GM10266 (cell line): Measurements from ENCODE around the gene FOXP2.

Experiments used
- DNase-seq: peaks from one replicate; pipeline ENCODE4 v3.0.0; 2012; ENCODE audit errors: extremely low spot score
- TF ChIP-seq, protein P1 (sequence below): IDR thresholded peaks from 2 replicates; pipeline ENCODE4 v1.5.1; 2012; ENCODE audit warnings: mild to moderate bottlenecking, low read depth; ENCODE audit not compliant: control insufficient read depth, insufficient read depth; ENCODE audit errors: missing control alignments

FOXP2 gene

DNA sequence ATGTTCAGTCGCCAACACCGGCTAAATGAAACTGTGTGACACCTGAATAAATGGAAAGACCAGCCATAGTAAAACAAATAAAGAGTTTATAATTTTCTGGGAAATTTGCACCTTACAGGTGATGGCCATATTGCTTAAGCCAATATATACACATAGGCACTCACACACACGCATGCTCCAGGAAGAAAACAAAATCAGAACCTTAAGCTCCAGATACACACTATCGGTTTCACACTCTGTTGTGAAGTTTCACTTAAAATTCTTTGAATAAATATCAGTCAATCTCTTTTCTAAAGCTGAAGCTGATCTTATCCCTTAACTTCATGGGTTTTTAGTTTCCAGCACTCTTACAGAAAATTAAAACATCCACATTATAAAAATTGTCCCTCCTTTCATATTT lies 280.6 kb downstream of the FOXP2 start:
- no peak for DNase-seq
- TF ChIP-seq, protein P1, sequence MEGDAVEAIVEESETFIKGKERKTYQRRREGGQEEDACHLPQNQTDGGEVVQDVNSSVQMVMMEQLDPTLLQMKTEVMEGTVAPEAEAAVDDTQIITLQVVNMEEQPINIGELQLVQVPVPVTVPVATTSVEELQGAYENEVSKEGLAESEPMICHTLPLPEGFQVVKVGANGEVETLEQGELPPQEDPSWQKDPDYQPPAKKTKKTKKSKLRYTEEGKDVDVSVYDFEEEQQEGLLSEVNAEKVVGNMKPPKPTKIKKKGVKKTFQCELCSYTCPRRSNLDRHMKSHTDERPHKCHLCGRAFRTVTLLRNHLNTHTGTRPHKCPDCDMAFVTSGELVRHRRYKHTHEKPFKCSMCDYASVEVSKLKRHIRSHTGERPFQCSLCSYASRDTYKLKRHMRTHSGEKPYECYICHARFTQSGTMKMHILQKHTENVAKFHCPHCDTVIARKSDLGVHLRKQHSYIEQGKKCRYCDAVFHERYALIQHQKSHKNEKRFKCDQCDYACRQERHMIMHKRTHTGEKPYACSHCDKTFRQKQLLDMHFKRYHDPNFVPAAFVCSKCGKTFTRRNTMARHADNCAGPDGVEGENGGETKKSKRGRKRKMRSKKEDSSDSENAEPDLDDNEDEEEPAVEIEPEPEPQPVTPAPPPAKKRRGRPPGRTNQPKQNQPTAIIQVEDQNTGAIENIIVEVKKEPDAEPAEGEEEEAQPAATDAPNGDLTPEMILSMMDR, result no peak

DNA sequence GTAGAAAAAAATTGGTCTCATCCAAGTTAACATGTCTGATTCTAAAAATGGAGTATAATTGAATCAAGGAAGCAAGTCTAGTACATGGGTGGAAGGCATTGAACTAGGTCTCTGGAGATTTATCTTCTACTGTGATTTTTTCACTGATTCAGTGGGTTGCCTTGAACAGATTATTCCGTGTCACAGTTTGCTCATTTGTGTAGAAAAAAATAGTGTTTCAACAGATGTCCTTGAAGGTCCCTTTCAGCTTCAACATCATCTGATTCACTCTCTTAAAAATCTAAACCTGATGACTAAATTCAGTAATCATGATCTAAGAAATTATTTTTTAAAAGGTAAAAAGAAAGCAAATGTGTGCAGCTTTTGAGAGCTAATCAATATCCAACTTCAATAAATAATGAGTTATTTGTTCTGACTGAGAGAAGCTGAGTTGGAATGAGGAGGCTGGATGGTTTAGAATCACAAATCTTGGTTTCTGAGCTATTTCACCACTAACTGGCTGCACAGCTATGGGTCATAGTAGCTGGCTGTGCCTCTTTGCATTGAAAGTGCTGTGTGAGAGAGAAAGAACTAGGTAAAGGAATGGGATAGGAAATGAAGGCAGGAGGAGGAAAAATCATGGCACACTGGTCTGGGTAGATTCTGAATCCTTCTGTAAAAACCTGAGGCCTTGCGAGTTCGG lies 285.8 kb downstream of the FOXP2 start:
- TF ChIP-seq, protein P1, result no peak
- DNase-seq, result no peak

DNA sequence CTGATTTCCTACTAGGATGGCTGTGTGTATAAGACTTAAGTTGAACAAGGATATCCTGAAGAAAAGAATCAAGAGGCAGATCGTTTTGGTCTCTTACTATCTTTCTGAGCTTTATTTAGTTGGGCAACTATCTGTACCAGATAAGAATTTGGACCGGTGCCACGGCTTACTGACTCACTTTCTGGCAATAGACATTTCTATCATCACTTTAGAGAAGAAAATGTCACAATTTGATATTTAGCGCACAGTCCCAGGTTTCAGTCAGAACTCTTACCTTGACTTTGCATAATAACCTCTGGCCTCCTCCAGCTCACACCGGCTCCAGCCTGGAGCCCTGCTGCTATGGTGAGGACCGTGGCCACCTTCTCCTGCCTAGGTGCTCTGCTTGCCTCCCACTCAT lies 289.1 kb downstream of the FOXP2 start:
- TF ChIP-seq, protein P1, result no peak
- no peak for DNase-seq

DNA sequence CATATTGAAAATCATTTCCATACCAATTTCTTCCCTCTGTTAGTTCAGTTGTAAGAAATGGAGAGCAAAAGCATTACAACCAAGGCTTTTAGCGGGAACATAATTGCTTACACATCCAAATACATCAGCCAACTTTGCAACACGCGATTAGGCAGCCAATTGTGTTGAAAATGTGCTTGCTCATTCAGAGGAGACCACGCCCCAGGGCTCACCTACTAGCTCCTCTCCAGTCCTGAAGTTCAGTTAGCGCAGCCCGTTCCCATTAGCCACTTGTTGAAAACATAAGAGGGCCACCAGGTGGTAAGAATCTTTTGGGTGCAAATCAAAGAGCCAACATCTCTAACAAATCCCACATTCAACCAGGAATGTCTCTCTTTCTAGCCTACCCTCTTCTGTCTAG lies 294.0 kb downstream of the FOXP2 start:
- DNase-seq, result no peak
- TF ChIP-seq, protein P1, result no peak

DNA sequence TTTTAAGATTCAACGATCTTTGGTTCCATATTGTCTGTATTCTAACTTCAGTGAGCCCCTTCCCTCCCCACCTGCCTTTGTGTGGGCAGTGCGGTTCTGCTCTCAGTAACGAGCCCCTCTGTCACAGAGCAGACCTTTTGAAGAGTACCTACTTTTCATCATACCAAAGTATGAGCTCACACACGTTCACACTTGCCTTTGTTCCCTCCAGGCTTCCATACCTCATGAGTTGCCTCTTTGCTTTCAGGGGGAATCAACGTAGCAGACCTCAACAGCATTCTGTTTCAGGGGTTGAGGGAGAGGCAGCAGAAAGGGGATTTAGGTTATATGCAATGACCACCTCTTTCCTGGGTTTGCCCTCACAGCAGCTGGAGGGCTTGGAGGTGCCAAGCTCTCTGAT lies 295.9 kb downstream of the FOXP2 start:
- TF ChIP-seq, protein P1, result no peak
- no peak for DNase-seq

DNA sequence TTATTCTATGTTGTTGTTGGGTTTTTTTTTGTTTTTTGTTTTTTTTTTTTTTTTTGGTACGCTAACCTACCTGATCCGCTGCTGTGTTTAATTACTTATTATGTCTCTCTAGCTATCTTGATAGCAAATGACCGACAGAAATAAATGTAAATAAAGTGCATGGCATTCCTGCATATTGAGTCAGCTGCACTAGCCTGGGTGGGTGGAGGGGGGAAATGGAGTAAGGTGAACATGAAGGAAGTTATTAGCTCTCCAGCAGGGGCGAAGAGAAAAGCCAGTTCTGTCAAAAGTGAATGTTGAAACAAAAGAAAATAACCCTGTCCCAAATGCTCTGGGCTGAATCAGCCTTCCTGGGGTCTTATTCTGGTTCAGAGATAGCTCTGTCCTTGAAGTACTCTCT lies 296.6 kb downstream of the FOXP2 start:
- no peak for DNase-seq
- TF ChIP-seq, protein P1, result no peak

DNA sequence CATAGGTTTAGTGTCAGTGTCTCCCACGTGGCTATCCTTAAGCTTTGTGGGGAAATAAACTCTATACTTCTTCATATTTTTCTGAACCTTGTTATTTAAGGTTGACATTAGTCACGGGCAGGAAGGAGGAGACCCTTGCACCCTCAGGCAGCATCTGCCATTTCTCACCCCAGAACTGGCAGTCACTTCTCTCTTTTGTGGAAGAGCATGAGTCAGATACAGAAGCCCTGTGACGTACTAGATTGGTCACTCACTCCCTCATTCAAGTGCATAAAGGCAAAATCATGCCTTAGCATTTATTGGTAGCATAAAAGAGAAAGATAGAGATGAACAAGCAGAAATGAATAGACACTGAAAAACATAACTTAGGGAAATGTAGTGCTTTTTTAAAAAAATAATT lies 301.3 kb downstream of the FOXP2 start:
- DNase-seq, result no peak
- TF ChIP-seq, protein P1, result no peak
